ENCODE measurements around the gene NIPAL3.

DNA sequence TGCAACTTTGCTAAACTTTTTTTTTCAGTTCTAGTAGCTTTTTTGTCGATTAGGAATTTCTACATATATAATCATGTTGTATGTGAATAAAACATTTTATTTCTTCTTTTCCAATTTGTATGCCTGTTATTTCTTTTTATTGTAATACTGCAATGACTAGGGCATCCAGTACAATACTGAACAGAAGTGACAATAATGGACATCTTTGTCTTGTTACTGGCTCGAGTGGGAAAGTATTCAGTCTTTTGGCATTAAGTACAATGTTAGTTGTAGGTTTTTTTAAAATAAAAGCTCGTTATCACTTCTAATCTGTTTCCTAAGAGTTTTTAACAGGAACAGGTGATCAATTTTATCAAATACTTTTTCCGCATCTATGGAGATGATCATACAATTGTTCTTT lies 11.8 kb upstream of the NIPAL3 start:
- TF ChIP-seq CTCF (optimal IDR thresholded peaks at IDR 0.05 in 1 of 3, IDR thresholded peaks at IDR 0.05 in 1 of 3, conservative IDR thresholded peaks at IDR 0.05 in 1 of 3; ENCODE audit: extremely low read depth in 1 of 3, insufficient read depth in 2 of 3, low read length in 3 of 3) (no peak), EZH2 (IDR thresholded peaks at IDR 0.05; ENCODE audit: low read length) (no peak)

All from keratinocyte (primary cell).